GM18502 (cell line): ENCODE results near the gene TGFB1I1.
"Not testable (repeated sequence)": the region's sequence is repeated elsewhere in the genome, so short reads cannot be mapped to it uniquely, and the experiment has no call there.

ENCODE experiments used
- ATAC-seq: cut with Tn5 transposase; IDR thresholded peaks from one replicate; pipeline ENCODE4 v1.9.1; 2021; ENCODE audit warnings: mild to moderate bottlenecking; ENCODE audit not compliant: unreplicated experiment, poor library complexity

Gene TGFB1I1

GRCh38 chr16:31507929-31508705, 36.2 kb downstream of the TGFB1I1 start, which contains the start of gene RUSF1:
TSS of gene RUSF1 (minus strand) at chr16:31508391. CDS start at chr16:31508373, 18 bp downstream.
- ATAC-seq, result peak; percentile 87

- no peak for ATAC-seq
Observed at GRCh38 chr16:31508706-31509195, 36.8 kb downstream of the TGFB1I1 start.

DNA sequence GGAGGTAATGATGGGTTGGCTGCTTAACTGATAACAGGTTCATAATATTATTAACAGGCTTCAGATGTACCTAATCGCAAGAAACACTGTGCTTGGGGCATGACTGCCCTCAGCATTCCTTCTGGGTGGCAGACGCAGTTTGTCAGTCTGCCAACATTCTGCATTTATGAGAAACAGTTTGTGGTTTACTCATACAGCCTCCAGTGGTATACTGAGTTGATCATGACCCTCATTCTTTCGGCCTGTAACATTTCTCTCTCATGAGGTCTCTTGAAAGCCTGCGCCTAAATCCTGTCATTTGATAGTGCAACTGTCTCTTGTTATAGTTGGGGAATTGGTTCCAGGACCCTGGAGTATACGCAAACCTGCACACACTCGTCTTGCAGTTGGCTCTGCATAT, 41.2 kb downstream of the TGFB1I1 start:
- ATAC-seq, result no peak

GRCh38 chr16:31513884-31514283, 41.9 kb downstream of the TGFB1I1 start:
- no peak for ATAC-seq

DNA sequence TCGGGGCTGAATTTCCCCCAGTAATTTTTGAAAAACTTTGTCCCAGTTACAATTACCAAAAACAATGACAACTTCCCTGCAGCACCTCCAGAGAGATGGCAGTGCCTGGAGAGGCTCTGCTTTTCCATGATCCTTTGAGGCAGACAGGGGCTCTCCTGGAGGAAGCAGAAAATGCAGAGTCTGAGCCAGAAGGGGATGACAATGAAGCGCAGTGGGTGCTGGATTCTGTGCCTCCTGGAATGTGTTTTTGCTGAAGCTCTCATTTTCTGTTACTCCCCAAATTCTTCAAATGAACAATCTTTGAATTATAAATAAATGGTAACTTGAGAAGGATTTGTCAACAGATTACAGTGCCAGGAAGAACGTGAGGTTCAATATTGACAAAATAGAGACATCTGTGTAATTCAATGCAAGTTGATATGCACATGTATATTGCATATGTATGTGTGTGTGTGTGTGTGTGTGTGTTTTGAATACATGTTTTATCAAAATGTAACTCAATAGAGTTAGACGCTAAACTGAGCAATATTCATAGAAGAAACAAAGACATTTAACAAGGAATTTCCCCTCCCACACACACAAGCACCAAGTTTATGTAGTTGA, 45.9 kb downstream of the TGFB1I1 start:
- no peak for ATAC-seq

DNA sequence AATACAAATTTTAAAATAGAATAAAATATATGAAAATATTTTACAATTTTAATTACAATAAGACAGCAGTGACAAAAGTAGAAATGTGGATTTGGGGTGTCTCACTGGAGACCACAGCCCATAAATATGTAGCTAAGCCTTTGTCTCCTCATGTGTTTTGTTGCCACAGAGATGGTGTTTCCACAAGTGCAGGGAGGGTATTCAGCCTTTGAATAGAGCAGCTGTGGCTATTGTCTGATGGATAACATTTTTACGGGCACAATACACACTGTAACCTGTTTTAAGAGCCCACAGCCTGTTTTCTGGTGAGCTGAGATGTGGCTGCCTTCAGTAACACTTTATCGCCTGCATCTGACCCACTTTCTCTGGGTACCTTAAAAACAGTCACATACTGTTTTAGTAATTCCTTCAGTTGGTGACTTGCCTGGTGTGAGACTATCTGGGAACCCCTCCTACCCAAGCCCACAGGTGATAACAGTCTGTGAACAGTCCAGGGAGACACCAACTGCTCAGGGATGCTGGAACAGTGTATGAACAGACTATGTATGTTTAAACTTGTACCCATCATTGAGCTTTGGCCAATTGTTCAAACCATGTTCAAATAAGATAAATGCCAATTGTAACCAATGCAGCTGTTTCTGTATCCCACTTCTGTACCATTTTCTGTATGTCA, 47.9 kb downstream of the TGFB1I1 start:
- no peak for ATAC-seq

- ATAC-seq, result no peak
Observed at GRCh38 chr16:31521368-31521767, 49.4 kb downstream of the TGFB1I1 start.

DNA sequence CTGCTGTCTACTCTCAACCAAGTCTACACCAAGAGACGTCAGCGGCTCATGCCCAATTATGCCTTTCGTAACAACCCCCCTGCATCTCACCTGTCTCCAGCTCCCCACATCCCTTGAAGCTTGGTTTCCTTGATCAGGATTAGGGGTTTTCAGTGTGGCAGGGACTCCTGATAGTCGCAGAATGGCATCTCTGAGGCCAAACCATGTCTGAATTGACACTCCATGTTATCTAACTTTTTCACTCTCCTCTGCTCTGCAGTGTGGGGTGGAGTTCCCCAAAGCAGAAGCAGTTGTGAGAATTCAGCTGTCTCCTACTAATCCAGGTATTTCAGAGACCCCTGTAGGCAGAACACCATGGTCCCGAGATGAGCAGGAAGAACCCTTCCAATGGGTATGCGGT, 50.1 kb downstream of the TGFB1I1 start:
- ATAC-seq, result no peak

GRCh38 chr16:31523768-31524167, 51.8 kb downstream of the TGFB1I1 start:
- not testable (repeated sequence) for ATAC-seq

DNA sequence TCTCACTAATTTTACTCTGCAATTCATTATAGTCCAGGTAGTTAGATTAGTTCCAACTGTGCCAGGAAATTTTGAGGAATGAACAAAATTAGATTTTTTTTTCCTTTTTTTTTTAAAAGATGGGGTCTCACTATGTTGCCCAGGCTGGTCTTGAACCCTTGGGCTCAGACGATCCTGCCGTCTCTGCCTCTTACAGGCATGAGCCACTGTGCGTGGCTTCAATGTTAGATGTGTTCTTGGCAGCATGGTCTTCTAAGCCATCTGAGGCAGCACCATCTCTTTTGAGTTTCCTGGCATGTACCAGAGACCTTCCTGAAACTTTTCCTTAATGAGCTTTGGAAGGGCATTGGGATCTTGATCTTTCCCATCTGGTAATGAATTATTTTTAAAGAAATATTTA, 53.2 kb downstream of the TGFB1I1 start:
- no peak for ATAC-seq
